Liver (tissue), 9 donors: ENCODE results near the gene OR2Y1. TPM values are rescaled to one million over a fixed set of nuclear protein-coding genes. Genes with fewer than 3 reads are reported as not detected.

ENCODE experiments used
- DNase-seq: peaks from one replicate; pipeline ENCODE4 v3.0.0-alpha.2; 2017; ENCODE audit warnings: low spot score
- H3K27ac ChIP-seq, 2 donors: one replicate each; pipeline ENCODE4 v1.7.0; 2013; ENCODE audit warnings: inconsistent platforms in 2 of 2, low read length in 2 of 2, control low read depth in 1 of 2, low read depth in 1 of 2, mild to moderate bottlenecking in 1 of 2
- H3K27me3 ChIP-seq, 4 donors: one replicate each; pipeline versions ENCODE4 v1.6.1 to v1.7.0; 2013; ENCODE audit warnings: low read length in 3 of 4, inconsistent platforms in 1 of 4, mild to moderate bottlenecking in 1 of 4, moderate library complexity in 1 of 4; ENCODE audit not compliant: control insufficient read depth in 4 of 4, insufficient read depth in 4 of 4
- H3K36me3 ChIP-seq, 4 donors: one replicate each; pipeline versions ENCODE4 v1.6.1 to v1.7.0; 2013; ENCODE audit warnings: low read length in 3 of 4, mild to moderate bottlenecking in 3 of 4, low read depth in 1 of 4, moderate library complexity in 1 of 4; ENCODE audit not compliant: control insufficient read depth in 4 of 4, insufficient read depth in 3 of 4
- H3K4me1 ChIP-seq, 4 donors: one replicate each; pipeline versions ENCODE4 v1.6.1 to v1.7.0; 2013; ENCODE audit warnings: low read length in 3 of 4, mild to moderate bottlenecking in 3 of 4, moderate library complexity in 1 of 4; ENCODE audit not compliant: control insufficient read depth in 4 of 4, insufficient read depth in 4 of 4
- H3K4me3 ChIP-seq, 3 donors: one replicate each; pipeline versions ENCODE4 v1.6.1 to v1.7.0; 2013; ENCODE audit warnings: low read length in 3 of 3, control low read depth in 1 of 3, low read depth in 1 of 3, mild to moderate bottlenecking in 1 of 3
- H3K9ac ChIP-seq, 2 donors: one replicate each; pipeline ENCODE4 v1.7.0; 2013; ENCODE audit warnings: low read length in 2 of 2, mild to moderate bottlenecking in 2 of 2, moderate library complexity in 2 of 2, control low read depth in 1 of 2, low read depth in 1 of 2
- H3K9me3 ChIP-seq, 4 donors: one replicate each; pipeline versions ENCODE4 v1.6.1 to v1.7.0; 2013; ENCODE audit warnings: low read length in 3 of 4; ENCODE audit not compliant: control insufficient read depth in 4 of 4
- CTCF ChIP-seq: fragments of 150-350 bp; IDR thresholded peaks from 2 replicates; pipeline ENCODE4 v1.5.1; 2017; ENCODE audit warnings: improper control_type of control experiment, low read depth, low read length; ENCODE audit not compliant: missing input control
- EGR1 ChIP-seq, 2 donors: IDR thresholded peaks; 2 replicates each; pipeline ENCODE4 v1.6.1; 2016 to 2018; ENCODE audit warnings: antibody characterized with exemption in 2 of 2, low read depth in 2 of 2
- FOXA1 ChIP-seq: IDR thresholded peaks from 2 replicates; pipeline ENCODE4 v1.6.1; 2016; ENCODE audit warnings: antibody characterized with exemption
- FOXA2 ChIP-seq: IDR thresholded peaks from 2 replicates; pipeline ENCODE4 v1.6.1; 2016; ENCODE audit warnings: antibody characterized with exemption
- GABPA ChIP-seq, 2 donors: IDR thresholded peaks in 1 of 2; conservative IDR thresholded peaks in 1 of 2; 2 replicates each; pipeline ENCODE4 v1.6.1; 2016; ENCODE audit warnings: antibody characterized with exemption in 2 of 2, mild to moderate bottlenecking in 1 of 2, moderate library complexity in 1 of 2
- HNF4A ChIP-seq, 2 donors: conservative IDR thresholded peaks; 2 replicates each; pipeline ENCODE4 v1.6.1; 2016; ENCODE audit warnings: antibody characterized with exemption in 2 of 2, mild to moderate bottlenecking in 2 of 2
- HNF4G ChIP-seq: IDR thresholded peaks from 2 replicates; pipeline ENCODE4 v1.6.1; 2016; ENCODE audit warnings: antibody characterized with exemption
- JUND ChIP-seq, 2 donors: IDR thresholded peaks; 2 replicates each; pipeline ENCODE4 v1.6.1; 2016; ENCODE audit warnings: antibody characterized with exemption in 2 of 2
- NR2F2 ChIP-seq: IDR thresholded peaks from 2 replicates; pipeline ENCODE4 v1.6.1; 2016; ENCODE audit warnings: antibody characterized with exemption
- RAD21 ChIP-seq, 2 donors: IDR thresholded peaks; 2 replicates each; pipeline ENCODE4 v1.6.1; 2016; ENCODE audit warnings: antibody characterized with exemption in 2 of 2, mild to moderate bottlenecking in 2 of 2
- RXRA ChIP-seq, 2 donors: IDR thresholded peaks; 2 replicates each; pipeline ENCODE4 v1.6.1; 2017 to 2018; ENCODE audit warnings: antibody characterized with exemption in 2 of 2, mild to moderate bottlenecking in 1 of 2
- SP1 ChIP-seq: IDR thresholded peaks from 2 replicates; pipeline ENCODE4 v1.6.1; 2018; ENCODE audit warnings: antibody characterized with exemption, mild to moderate bottlenecking
- TAF1 ChIP-seq: conservative IDR thresholded peaks from 2 replicates; pipeline ENCODE4 v1.6.1; 2016; ENCODE audit warnings: antibody characterized with exemption, mild to moderate bottlenecking
- YY1 ChIP-seq: IDR thresholded peaks from 2 replicates; pipeline ENCODE4 v1.6.1; 2016; ENCODE audit warnings: antibody characterized with exemption, mild to moderate bottlenecking
- ZBTB33 ChIP-seq: IDR thresholded peaks from 2 replicates; pipeline ENCODE4 v1.6.1; 2016; ENCODE audit warnings: antibody characterized with exemption
- WGBS: extraction: QIAGEN DNeasy Blood & Tissue Kit; methylation state at CpG from one replicate; pipeline ENCODE4 v1.1.7; 2013; 5-methylcytosine and 5-hydroxymethylcytosine counted together
- polyA plus RNA-seq, 2 donors: library from polyadenylated mRNA; stranded (reverse) in 1 of 2; unstranded in 1 of 2; fragments of 200-250 nt in 1 of 2; fragments of >200 nt in 1 of 2; fragmentation: Nextera tagmentation in 1 of 2; extraction: Ambion mirVana in 1 of 2; gene quantifications; one replicate each; pipeline versions ENCODE4 v1.2.1 to v1.2.3, GENCODE V29; 2013 to 2015
- total RNA-seq, 2 donors: library from RNA; depleted of rRNA; stranded (reverse); fragments of >200 nt; gene quantifications; one replicate each; pipeline ENCODE4 v1.2.3, GENCODE V29; 2014
- TF ChIP-seq, protein P1 (sequence below): IDR thresholded peaks from 2 replicates; pipeline ENCODE4 v1.6.1; 2016; ENCODE audit warnings: antibody characterized with exemption, mild to moderate bottlenecking
- TF ChIP-seq, protein P2 (sequence below): IDR thresholded peaks from 2 replicates; pipeline ENCODE4 v1.6.1; 2016; ENCODE audit warnings: antibody characterized with exemption
- TF ChIP-seq, protein P3 (sequence below): IDR thresholded peaks from 2 replicates; pipeline ENCODE4 v1.6.1; 2016; ENCODE audit warnings: antibody characterized with exemption
- donor health status: healthy.
- donor health status: healthy.
- donor health status: healthy.
- donor health status: healthy.
- donor health status: healthy.

The OR2Y1 gene
- total and polyA plus RNA-seq, 4 donors, result not detected

GRCh38 chr5:180785121-180785781 lies 45.4 kb upstream of the OR2Y1 start:
- WGBS, result 71% methylated on average over 15 of the region's 15 CpGs
- Histone ChIP-seq H3K9me3 (no peaks in the 10 kb centered on the region), H3K36me3 (peaks cover 2 to 10% (median 4%) of the 10 kb centered on the region in 4 donors), H3K27ac (peak overlapping the region in 1 of 2 donors; percentile 29), H3K4me3 (no peak overlapping the region), H3K4me1 (peaks cover 0 to 8% (median 2%) of the 10 kb centered on the region in 4 donors), H3K9ac (no peak overlapping the region), H3K27me3 (no peaks in the 10 kb centered on the region)
- no peak for DNase-seq
- TF ChIP-seq RAD21 (IDR thresholded peaks at IDR 0.05) (no peak), TAF1 (no peak), HNF4A (conservative IDR thresholded peaks at IDR 0.05) (no peak)
- TF ChIP-seq, protein P1, sequence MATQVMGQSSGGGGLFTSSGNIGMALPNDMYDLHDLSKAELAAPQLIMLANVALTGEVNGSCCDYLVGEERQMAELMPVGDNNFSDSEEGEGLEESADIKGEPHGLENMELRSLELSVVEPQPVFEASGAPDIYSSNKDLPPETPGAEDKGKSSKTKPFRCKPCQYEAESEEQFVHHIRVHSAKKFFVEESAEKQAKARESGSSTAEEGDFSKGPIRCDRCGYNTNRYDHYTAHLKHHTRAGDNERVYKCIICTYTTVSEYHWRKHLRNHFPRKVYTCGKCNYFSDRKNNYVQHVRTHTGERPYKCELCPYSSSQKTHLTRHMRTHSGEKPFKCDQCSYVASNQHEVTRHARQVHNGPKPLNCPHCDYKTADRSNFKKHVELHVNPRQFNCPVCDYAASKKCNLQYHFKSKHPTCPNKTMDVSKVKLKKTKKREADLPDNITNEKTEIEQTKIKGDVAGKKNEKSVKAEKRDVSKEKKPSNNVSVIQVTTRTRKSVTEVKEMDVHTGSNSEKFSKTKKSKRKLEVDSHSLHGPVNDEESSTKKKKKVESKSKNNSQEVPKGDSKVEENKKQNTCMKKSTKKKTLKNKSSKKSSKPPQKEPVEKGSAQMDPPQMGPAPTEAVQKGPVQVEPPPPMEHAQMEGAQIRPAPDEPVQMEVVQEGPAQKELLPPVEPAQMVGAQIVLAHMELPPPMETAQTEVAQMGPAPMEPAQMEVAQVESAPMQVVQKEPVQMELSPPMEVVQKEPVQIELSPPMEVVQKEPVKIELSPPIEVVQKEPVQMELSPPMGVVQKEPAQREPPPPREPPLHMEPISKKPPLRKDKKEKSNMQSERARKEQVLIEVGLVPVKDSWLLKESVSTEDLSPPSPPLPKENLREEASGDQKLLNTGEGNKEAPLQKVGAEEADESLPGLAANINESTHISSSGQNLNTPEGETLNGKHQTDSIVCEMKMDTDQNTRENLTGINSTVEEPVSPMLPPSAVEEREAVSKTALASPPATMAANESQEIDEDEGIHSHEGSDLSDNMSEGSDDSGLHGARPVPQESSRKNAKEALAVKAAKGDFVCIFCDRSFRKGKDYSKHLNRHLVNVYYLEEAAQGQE, result no peak

DNA sequence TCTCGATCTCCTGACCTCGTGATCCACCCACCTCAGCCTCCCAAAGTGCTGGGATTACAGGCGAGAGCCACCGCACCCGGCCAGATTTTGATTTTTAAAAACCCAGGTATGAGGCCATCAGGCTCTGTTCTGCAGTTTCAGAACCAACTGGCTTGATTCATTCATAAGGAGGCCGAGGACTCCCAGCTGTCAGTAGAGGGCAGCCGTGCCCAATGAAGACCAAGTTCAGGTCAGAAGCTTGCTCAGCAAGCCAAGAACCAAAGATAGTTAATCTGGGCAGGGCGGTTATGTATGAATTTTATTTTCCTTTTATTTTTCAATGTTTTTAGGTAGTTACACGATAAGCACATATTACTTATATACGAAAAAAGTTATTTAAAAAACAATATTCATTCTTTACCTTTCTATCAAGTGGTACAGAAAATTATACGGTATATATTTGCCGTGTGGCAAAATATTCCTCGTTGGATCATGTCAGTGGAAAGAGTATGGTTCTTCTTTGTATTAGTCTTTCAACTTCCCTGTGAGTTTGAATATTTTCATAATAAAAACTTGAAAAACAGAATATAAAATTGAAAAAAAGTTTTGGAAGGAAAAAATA lies 44.7 kb upstream of the OR2Y1 start:
- Histone ChIP-seq H3K4me1 (peaks cover 0 to 8% (median 2%) of the 10 kb centered on the region in 4 donors), H3K4me3 (no peak overlapping the region), H3K9ac (no peak overlapping the region), H3K9me3 (no peaks in the 10 kb centered on the region), H3K27me3 (no peaks in the 10 kb centered on the region), H3K36me3 (peaks cover 0 to 7% (median 1%) of the 10 kb centered on the region in 4 donors), H3K27ac (no peak overlapping the region)
- TF ChIP-seq CTCF, result peak; percentile 60
- no peak for TF ChIP-seq FOXA1
- no peak for TF ChIP-seq HNF4G
- no peak for TF ChIP-seq TAF1
- TF ChIP-seq RXRA (IDR thresholded peaks at IDR 0.05), result no peak
- no peak for TF ChIP-seq FOXA2
- TF ChIP-seq NR2F2, result peak; percentile 15
- TF ChIP-seq, protein P1, result no peak
- TF ChIP-seq GABPA (IDR thresholded peaks at IDR 0.05 in 1 of 2, conservative IDR thresholded peaks at IDR 0.05 in 1 of 2), result no peak
- TF ChIP-seq, protein P2, sequence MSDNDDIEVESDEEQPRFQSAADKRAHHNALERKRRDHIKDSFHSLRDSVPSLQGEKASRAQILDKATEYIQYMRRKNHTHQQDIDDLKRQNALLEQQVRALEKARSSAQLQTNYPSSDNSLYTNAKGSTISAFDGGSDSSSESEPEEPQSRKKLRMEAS, result no peak
- no peak for TF ChIP-seq SP1
- TF ChIP-seq EGR1 (IDR thresholded peaks at IDR 0.05; ENCODE audit: low read depth in 2 of 2), result no peak
- no peak for TF ChIP-seq YY1
- TF ChIP-seq JUND (IDR thresholded peaks at IDR 0.05), result no peak
- peak; percentile 88 for TF ChIP-seq RAD21 (IDR thresholded peaks at IDR 0.05)
- no peak for TF ChIP-seq ZBTB33
- no peak for TF ChIP-seq HNF4A (conservative IDR thresholded peaks at IDR 0.05)
- TF ChIP-seq, protein P3, sequence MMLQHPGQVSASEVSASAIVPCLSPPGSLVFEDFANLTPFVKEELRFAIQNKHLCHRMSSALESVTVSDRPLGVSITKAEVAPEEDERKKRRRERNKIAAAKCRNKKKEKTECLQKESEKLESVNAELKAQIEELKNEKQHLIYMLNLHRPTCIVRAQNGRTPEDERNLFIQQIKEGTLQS, result no peak
- peak; percentile 73 for DNase-seq
- 40% methylated on average over 13 of the region's 13 CpGs for WGBS
